Measurements from ENCODE around the gene PRC1. TPM values are rescaled to one million over a fixed set of nuclear protein-coding genes. Genes with fewer than 3 reads are reported as not detected.

Gene PRC1
- total RNA-seq, 4 donors from 2014 or later = 8.1 to 58.0 (median 23.7) TPM

- intact Hi-C loops (cut with DNase I; ENCODE audit: low total_unique reads) (no loop called here), in situ Hi-C loops (cut with MboI; ENCODE audit: low pct_ligation_motif_present in 1 of 4, low pct_unique_long_range_greater_than_20kb in 1 of 4, low sequenced_read_pairs in 3 of 4) (loop anchor here in 2 of 4 donors (25.0 kb wide), 1 partner anchor 288 kb away; no protein-coding TSS in a partner anchor)
- TF ChIP-seq POLR2A (IDR thresholded peaks at IDR 0.05) (no peak), EP300 (IDR thresholded peaks at IDR 0.05; ENCODE audit: low read depth) (no peak), CTCF (IDR thresholded peaks at IDR 0.05) (no peak), POLR2AphosphoS5 (IDR thresholded peaks at IDR 0.05) (no peak)
- H3K4me1 ChIP-seq = no peaks in the 10 kb centered on the region
- no peaks in the 10 kb centered on the region for H3K27me3 ChIP-seq
- DNase-seq = no peak
- no peaks in the 10 kb centered on the region for H3K9me3 ChIP-seq
- H3K36me3 ChIP-seq = no peaks in the 10 kb centered on the region
- no peak overlapping the region for H3K27ac ChIP-seq
- 90 to 98% methylated on average over 18 to 21 of the region's 21 CpGs for WGBS, 2 donors (ENCODE audit: low coverage in 1 of 2)
- no peak overlapping the region for H3K4me3 ChIP-seq
Observed at GRCh38 chr15:90974216-90974615, 20.1 kb downstream of the PRC1 start.

- H3K27ac ChIP-seq = no peak overlapping the region
- H3K27me3 ChIP-seq = no peaks in the 10 kb centered on the region
- 83 to 100% methylated on average over 4 to 5 of the region's 5 CpGs for WGBS, 2 donors (ENCODE audit: low coverage in 1 of 2)
- intact Hi-C loops (cut with DNase I; ENCODE audit: low total_unique reads) = no loop called here
- no peaks in the 10 kb centered on the region for H3K36me3 ChIP-seq
- H3K4me3 ChIP-seq = no peak overlapping the region
- no peaks in the 10 kb centered on the region for H3K4me1 ChIP-seq
- no peak for TF ChIP-seq POLR2A (IDR thresholded peaks at IDR 0.05)
- no peak for TF ChIP-seq EP300 (IDR thresholded peaks at IDR 0.05; ENCODE audit: low read depth)
- no peak for TF ChIP-seq CTCF (IDR thresholded peaks at IDR 0.05)
- no peak for TF ChIP-seq POLR2AphosphoS5 (IDR thresholded peaks at IDR 0.05)
- in situ Hi-C loops (cut with MboI; ENCODE audit: low pct_ligation_motif_present in 1 of 4, low pct_unique_long_range_greater_than_20kb in 1 of 4, low sequenced_read_pairs in 3 of 4) = loop anchor here in 2 of 4 donors (25.0 kb wide), 1 partner anchor 290 kb away; no protein-coding TSS in a partner anchor
- DNase-seq = no peak
- no peaks in the 10 kb centered on the region for H3K9me3 ChIP-seq
Observed at GRCh38 chr15:90972133-90972532, 22.2 kb downstream of the PRC1 start.

- in situ Hi-C loops (cut with MboI; ENCODE audit: low pct_ligation_motif_present in 1 of 4, low pct_unique_long_range_greater_than_20kb in 1 of 4, low sequenced_read_pairs in 3 of 4) = loop anchor here in 2 of 4 donors (25.0 kb wide), 1 partner anchor 292 kb away; no protein-coding TSS in a partner anchor
- H3K4me1 ChIP-seq = no peaks in the 10 kb centered on the region
- no peak overlapping the region for H3K4me3 ChIP-seq
- H3K27me3 ChIP-seq = no peaks in the 10 kb centered on the region
- no peaks in the 10 kb centered on the region for H3K9me3 ChIP-seq
- intact Hi-C loops (cut with DNase I; ENCODE audit: low total_unique reads) = no loop called here
- no peak for TF ChIP-seq CTCF (IDR thresholded peaks at IDR 0.05)
- TF ChIP-seq POLR2A (IDR thresholded peaks at IDR 0.05) = no peak
- no peak for TF ChIP-seq EP300 (IDR thresholded peaks at IDR 0.05; ENCODE audit: low read depth)
- TF ChIP-seq POLR2AphosphoS5 (IDR thresholded peaks at IDR 0.05) = no peak
- no peaks in the 10 kb centered on the region for H3K36me3 ChIP-seq
- WGBS, 2 donors (ENCODE audit: low coverage in 1 of 2) = 93 to 96% methylated on average over 3 to 7 of the region's 7 CpGs
- no peak for DNase-seq
- no peak overlapping the region for H3K27ac ChIP-seq
Observed at GRCh38 chr15:90970274-90970673, 24.1 kb downstream of the PRC1 start.

- WGBS, 2 donors (ENCODE audit: low coverage in 1 of 2) = 93% methylated on average over 1 of the region's 1 CpG; no CpG with 5 or more reads in 1 of the 2 donors
- DNase-seq = no peak
- Histone ChIP-seq H3K4me1 (no peaks in the 10 kb centered on the region), H3K9me3 (no peaks in the 10 kb centered on the region), H3K27me3 (no peaks in the 10 kb centered on the region), H3K4me3 (no peak overlapping the region), H3K36me3 (no peaks in the 10 kb centered on the region), H3K27ac (no peak overlapping the region)
- TF ChIP-seq CTCF (IDR thresholded peaks at IDR 0.05) (no peak), POLR2A (IDR thresholded peaks at IDR 0.05) (no peak), EP300 (IDR thresholded peaks at IDR 0.05; ENCODE audit: low read depth) (no peak), POLR2AphosphoS5 (IDR thresholded peaks at IDR 0.05) (no peak)
- intact Hi-C loops (cut with DNase I; ENCODE audit: low total_unique reads) = loop anchor here (10.0 kb wide), 1 partner anchor 66 kb away; no protein-coding TSS in a partner anchor
- in situ Hi-C loops (cut with MboI; ENCODE audit: low pct_ligation_motif_present in 1 of 4, low pct_unique_long_range_greater_than_20kb in 1 of 4, low sequenced_read_pairs in 3 of 4) = loop anchor here in 2 of 4 donors (25.0 kb wide), 1 partner anchor 294 kb away; no protein-coding TSS in a partner anchor
Observed at GRCh38 chr15:90968434-90968833, 25.9 kb downstream of the PRC1 start.

Measured in transverse colon (tissue), 4 donors.